Fibroblast of mammary gland (primary cell): ENCODE measurements around the gene LYRM1.

Source experiments
- DNase-seq: peaks from one replicate; pipeline ENCODE4 v3.0.0-alpha.2; 2010; ENCODE audit warnings: low read depth
- H3K4me3 ChIP-seq: 2 replicates; pipeline ENCODE4 v1.5.1; 2011; ENCODE audit warnings: low read depth, mild to moderate bottlenecking, low read length, moderate library complexity; ENCODE audit not compliant: control insufficient read depth
- TF ChIP-seq, protein P1 (sequence below): conservative IDR thresholded peaks from 2 replicates; pipeline ENCODE4 v1.5.1; 2011; ENCODE audit warnings: low read depth, low read length, inconsistent platforms; ENCODE audit not compliant: control insufficient read depth, insufficient read depth

Gene LYRM1

DNA sequence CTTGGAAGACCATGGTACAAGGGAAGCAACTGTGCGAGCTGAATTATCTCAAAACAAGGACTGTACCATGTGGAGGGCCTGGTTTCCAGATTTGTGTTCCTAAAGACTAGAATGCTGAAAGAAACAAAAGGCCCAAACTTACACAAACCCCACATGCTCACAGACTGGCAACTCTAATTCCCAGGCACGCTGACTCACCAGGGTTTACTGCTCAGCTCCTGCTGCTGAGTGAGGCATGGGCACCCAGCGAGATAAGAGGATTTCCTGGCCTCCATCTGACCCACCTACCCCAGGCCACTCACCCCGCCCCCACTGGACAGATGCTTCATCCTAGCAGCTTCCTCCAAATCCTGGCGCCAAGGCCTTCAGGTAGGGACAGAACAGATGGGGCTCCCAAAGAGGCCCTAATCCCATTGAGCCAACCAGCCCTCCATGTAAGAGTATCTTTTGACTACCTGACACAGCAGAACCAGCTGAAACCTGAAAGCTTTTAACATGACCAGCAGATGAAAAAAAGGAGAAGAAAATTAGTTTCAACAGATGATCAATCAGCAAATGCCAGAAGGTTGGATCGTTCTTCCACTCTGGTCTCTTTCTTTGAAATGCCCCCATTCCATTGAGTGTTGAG, 34.3 kb upstream of the LYRM1 start:
- TF ChIP-seq, protein P1, sequence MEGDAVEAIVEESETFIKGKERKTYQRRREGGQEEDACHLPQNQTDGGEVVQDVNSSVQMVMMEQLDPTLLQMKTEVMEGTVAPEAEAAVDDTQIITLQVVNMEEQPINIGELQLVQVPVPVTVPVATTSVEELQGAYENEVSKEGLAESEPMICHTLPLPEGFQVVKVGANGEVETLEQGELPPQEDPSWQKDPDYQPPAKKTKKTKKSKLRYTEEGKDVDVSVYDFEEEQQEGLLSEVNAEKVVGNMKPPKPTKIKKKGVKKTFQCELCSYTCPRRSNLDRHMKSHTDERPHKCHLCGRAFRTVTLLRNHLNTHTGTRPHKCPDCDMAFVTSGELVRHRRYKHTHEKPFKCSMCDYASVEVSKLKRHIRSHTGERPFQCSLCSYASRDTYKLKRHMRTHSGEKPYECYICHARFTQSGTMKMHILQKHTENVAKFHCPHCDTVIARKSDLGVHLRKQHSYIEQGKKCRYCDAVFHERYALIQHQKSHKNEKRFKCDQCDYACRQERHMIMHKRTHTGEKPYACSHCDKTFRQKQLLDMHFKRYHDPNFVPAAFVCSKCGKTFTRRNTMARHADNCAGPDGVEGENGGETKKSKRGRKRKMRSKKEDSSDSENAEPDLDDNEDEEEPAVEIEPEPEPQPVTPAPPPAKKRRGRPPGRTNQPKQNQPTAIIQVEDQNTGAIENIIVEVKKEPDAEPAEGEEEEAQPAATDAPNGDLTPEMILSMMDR, result no peak
- no peak overlapping the region for H3K4me3 ChIP-seq
- peak; percentile 86 for DNase-seq

DNA sequence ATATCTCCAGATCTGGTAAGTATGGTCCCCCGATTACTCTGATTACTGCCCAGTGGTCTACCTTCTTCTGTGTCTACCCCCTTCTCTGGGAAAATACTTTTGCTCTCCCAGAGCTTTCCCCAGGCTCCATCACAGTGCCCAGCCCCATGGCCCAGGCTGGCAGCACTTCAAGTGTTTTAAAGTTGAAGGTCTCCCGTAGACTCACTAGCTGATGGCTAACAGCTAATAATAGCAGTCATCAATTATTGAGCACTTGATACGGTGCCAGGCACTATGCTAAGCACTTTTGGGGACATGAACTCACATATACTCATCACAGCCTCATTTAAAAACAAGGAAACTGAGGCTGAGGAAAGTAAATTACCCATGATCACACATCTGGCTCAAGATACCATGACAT, 33.8 kb upstream of the LYRM1 start:
- peak; percentile 44 for DNase-seq
- TF ChIP-seq, protein P1, result no peak
- no peak overlapping the region for H3K4me3 ChIP-seq

DNA sequence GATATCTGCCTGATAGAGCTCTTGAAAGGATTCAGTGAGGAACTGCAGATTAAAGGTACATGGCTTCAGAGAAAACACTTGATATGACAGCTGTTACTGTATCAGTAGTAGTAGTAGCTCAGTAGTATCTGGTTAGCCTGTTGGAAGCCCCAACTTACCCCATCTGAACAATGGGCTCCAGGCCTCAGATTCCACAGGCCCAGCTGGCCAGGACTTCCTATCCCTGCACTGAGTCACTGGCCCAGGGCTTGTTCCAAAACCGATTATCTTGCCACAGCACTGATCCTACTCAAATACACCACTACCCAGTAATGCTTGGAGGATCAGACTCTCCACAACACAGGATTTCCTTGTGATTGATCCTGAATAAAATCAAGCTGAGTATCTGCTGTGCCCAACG, 33.0 kb upstream of the LYRM1 start:
- H3K4me3 ChIP-seq, result no peak overlapping the region
- peak; percentile 74 for DNase-seq
- TF ChIP-seq, protein P1, result no peak

DNA sequence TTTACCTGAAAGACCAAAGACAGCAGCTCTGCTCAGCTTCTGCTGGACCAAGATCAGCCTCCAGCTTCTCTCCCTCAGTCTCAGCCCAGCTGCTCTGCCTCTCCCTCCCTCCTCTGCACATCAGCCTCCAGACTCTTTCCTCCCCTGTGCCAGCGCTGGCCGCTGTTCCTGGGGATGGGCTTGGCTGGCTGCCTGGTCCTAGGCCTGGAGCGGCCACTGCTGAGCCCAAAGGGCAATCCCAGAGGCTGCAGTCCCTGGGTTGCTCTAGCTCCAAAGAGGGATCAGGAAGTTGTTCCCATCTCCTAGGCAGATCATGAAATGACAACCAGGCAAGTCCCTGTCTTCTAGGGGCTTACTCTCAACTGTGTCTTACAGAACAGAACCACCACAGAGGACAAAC, 31.7 kb upstream of the LYRM1 start:
- peak; percentile 77 for DNase-seq
- no peak overlapping the region for H3K4me3 ChIP-seq
- TF ChIP-seq, protein P1, result no peak

DNA sequence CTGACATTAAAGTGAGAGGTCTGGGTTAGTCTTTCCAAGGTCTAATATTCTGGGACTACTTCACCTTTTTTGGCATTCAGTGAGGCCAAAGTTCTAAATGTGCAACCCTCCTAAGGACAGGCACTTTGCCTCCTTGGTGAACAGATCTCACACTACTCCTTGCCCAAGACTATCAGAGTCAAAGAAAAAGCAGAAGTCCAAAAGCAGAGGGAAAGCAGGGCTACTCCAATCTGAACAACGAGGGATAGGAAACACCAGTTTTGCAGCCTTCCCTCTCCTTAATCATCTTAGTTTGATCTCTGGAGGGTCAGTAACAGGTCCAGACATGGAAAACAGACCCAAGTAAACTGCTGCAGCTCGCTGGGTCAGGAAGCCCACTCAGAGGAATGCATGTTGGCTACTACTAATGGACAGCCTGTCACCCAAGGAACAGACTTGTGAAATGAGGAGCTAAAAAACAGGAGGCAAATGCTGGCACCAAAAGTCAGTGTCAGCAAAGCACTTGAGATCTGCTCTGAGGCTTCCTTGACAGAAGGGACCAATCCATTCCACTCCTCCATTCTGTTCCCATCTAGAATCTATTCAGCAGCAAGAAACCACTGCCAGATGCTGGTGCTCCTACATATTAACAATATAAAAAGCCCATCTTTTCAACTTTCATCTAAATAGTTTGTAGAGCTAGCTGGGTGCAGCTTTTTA, 30.3 kb upstream of the LYRM1 start:
- no peak for DNase-seq
- TF ChIP-seq, protein P1, result no peak
- no peak overlapping the region for H3K4me3 ChIP-seq

DNA sequence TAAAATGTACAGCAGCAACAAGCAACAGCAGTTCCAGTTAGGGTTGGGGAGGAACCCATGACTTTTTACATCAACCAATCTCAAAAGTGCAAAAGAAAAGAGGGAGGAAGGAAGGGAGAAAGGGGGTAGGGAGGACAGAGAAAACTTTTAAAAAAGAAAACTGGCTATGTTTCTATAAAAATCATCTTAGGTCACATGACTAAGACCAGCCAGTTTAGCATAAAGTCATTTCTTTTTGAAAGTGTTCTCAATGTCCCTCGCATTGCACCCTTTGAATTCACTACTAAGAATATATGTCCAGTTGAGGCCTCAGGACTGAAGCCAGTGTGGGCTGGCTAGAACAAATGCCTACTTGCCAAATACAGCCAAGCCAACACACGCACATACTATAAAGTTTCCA, 29.3 kb upstream of the LYRM1 start:
- TF ChIP-seq, protein P1, result no peak
- H3K4me3 ChIP-seq, result no peak overlapping the region
- DNase-seq, result no peak
